Activated naive CD8-positive, alpha-beta T cell treated with anti-CD3 and anti-CD28 coated beads, Interleukin-2, amount 10 ng/mL, durations not matched to agents 7 days and 5 days (primary cell): ENCODE results near the gene UTS2B. TPM values are rescaled to one million over a fixed set of nuclear protein-coding genes. Genes with fewer than 3 reads are reported as not detected.

Source experiments
- ATAC-seq: fragments of 150-1000 bp; cut with Tn5 transposase; one replicate; pipeline ENCODE4 v1.10.0; 2021; ENCODE audit warnings: low read depth, moderate library complexity
- POLR2A ChIA-PET: fragments of 350-600 bp; sonication (Branson Sonifier 250); formaldehyde crosslinking; loops from one replicate; lab custom pipeline; 2021; ENCODE audit warnings: antibody characterized with exemption; lab: Charles Lee
- DNase-seq: peaks from one replicate; pipeline ENCODE4 v3.0.0; 2021
- H3K27ac Mint-ChIP-seq: one replicate; pipeline ENCODE4 v1.8.0; 2022; ENCODE audit warnings: mild to moderate bottlenecking, mixed read lengths
- H3K27me3 Mint-ChIP-seq: one replicate; pipeline ENCODE4 v1.8.0; 2022; ENCODE audit warnings: mild to moderate bottlenecking, moderate library complexity, mixed read lengths
- H3K36me3 Mint-ChIP-seq: one replicate; pipeline ENCODE4 v1.8.0; 2021; ENCODE audit warnings: mild to moderate bottlenecking, mixed read lengths
- H3K4me1 Mint-ChIP-seq: one replicate; pipeline ENCODE4 v1.8.0; 2021; ENCODE audit warnings: mixed read lengths
- H3K4me3 Mint-ChIP-seq: one replicate; pipeline ENCODE4 v1.8.0; 2022; ENCODE audit warnings: mild to moderate bottlenecking, moderate library complexity, mixed read lengths
- H3K9me3 Mint-ChIP-seq: one replicate; pipeline ENCODE4 v1.8.0; 2021; ENCODE audit warnings: mixed read lengths
- total RNA-seq, 2 experiments: library from RNA; stranded (reverse); gene quantifications; one replicate each; pipeline ENCODE4 v1.2.3, GENCODE V29; 2021

The UTS2B gene
- total RNA-seq, 2 experiments from 2014 or later: not detected

- Mint-ChIP-seq H3K4me3 (no peak overlapping the region), H3K27me3 (peaks cover 24% of the 10 kb centered on the region), H3K4me1 (peaks cover 5% of the 10 kb centered on the region), H3K27ac (no peak overlapping the region), H3K9me3 (peaks cover 5% of the 10 kb centered on the region), H3K36me3 (no peaks in the 10 kb centered on the region)
- no peak for ATAC-seq
- POLR2A ChIA-PET: no interaction called here
- no peak for DNase-seq
These were observed 2.8 kb downstream of the UTS2B start for GRCh38 chr3:191327526-191327925.

GRCh38 chr3:191324936-191325335 lies 5.4 kb downstream of the UTS2B start:
- no peaks in the 10 kb centered on the region for H3K36me3 Mint-ChIP-seq
- POLR2A ChIA-PET: no interaction called here
- H3K4me3 Mint-ChIP-seq: no peak overlapping the region
- ATAC-seq (no peak), DNase-seq (no peak)
- peaks cover 10% of the 10 kb centered on the region for H3K27me3 Mint-ChIP-seq
- H3K4me1 Mint-ChIP-seq: peaks cover 5% of the 10 kb centered on the region
- peaks cover 5% of the 10 kb centered on the region for H3K9me3 Mint-ChIP-seq
- no peak overlapping the region for H3K27ac Mint-ChIP-seq

DNA sequence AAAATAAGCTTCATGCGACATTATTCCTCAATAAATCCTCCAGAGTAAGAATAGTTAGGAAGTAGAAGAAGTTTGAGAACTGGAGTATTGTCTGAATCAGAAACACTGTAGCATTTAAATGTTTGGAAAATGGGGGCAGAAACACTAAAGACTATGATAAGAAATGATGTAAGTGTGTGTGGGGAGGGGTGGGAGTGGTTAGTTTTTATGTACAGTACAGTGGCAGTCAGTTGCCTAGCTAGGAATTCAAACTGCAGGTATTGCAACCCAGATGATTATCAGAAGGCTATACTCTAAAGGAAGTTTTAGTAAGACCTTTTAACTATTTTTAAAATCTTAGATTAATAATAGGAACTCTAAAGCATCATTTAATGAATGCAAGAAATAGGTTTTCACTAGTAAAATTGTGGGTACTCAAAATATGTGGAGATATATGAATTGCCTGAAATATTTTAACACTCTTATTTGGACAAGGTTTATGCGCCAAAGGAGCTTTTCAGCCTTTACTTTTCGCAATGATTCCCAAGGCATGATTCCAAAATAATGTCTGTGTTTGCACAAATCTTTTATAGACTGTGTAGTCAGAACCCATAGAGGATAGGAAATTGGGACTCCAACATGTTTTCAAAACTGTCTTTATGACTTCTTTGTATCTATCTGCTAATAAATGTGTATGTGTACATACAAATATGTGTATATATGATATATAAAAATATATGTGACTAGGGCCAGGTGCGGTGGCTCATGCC lies 9.1 kb downstream of the UTS2B start:
- POLR2A ChIA-PET: no interaction called here
- Mint-ChIP-seq H3K36me3 (no peaks in the 10 kb centered on the region), H3K27me3 (no peaks in the 10 kb centered on the region)

GRCh38 chr3:191320316-191320715 lies 10.0 kb downstream of the UTS2B start:
- Mint-ChIP-seq H3K36me3 (no peaks in the 10 kb centered on the region), H3K27ac (no peak overlapping the region), H3K4me3 (no peak overlapping the region), H3K4me1 (no peaks in the 10 kb centered on the region), H3K27me3 (no peaks in the 10 kb centered on the region), H3K9me3 (peaks cover 5% of the 10 kb centered on the region)
- POLR2A ChIA-PET: no interaction called here
- DNase-seq (no peak), ATAC-seq (no peak)

More for the DNA sequence above, 9.1 kb downstream of the UTS2B start:
- no peak overlapping the region for H3K4me3 Mint-ChIP-seq
- DNase-seq (no peak), ATAC-seq (no peak)
- no peak overlapping the region for H3K27ac Mint-ChIP-seq
- H3K4me1 Mint-ChIP-seq: no peaks in the 10 kb centered on the region
- H3K9me3 Mint-ChIP-seq: peaks cover 5% of the 10 kb centered on the region

DNA sequence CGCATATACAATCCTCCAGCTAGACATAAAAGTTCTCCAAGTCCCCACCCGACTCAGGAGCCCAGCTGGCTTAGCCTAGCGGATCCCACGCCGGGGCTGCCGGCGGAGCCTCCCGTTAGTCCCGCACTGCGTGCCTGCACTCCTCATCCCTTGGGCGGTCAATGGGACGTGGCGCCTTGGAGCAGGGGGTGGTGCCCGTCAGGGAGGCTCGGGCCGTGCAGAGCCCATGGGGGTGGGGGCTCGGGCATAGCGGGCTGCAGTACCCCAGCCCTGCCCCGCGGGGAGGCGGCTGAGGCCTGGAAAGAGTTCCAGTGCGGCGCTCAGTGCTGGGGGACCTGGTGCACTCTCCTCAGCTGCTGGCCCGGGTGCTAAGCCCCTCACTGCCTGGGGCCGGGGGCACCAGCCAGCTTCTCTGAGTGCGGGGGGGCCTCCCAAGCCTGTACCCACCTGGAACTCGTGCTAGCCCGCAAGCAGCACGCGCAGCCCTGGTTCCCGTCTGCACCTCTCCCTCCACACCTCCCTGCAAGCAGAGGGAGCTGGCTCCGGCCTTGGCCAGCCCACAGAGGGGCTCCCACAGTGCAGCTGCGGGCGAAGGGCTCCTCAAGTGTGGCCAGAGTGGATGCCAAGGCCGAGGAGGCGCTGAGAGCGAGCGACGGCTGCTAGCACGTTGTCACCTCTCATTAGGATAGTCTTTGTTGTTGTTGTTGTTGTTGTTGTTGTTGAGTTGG lies 13.3 kb downstream of the UTS2B start:
- Mint-ChIP-seq H3K36me3 (no peaks in the 10 kb centered on the region), H3K9me3 (peaks cover 4% of the 10 kb centered on the region), H3K4me3 (no peak overlapping the region), H3K27me3 (no peaks in the 10 kb centered on the region), H3K27ac (no peak overlapping the region), H3K4me1 (no peaks in the 10 kb centered on the region)
- DNase-seq: no peak
- ATAC-seq: no peak
- POLR2A ChIA-PET: no interaction called here

- no peak for DNase-seq
- Mint-ChIP-seq H3K27ac (no peak overlapping the region), H3K4me1 (no peaks in the 10 kb centered on the region), H3K27me3 (no peaks in the 10 kb centered on the region), H3K36me3 (no peaks in the 10 kb centered on the region), H3K9me3 (peaks cover 6% of the 10 kb centered on the region), H3K4me3 (no peak overlapping the region)
- ATAC-seq: no peak
- POLR2A ChIA-PET: no interaction called here
These were observed 16.1 kb downstream of the UTS2B start for GRCh38 chr3:191314109-191314728.

- Mint-ChIP-seq H3K27me3 (no peaks in the 10 kb centered on the region), H3K4me1 (no peaks in the 10 kb centered on the region), H3K9me3 (peaks cover 5% of the 10 kb centered on the region), H3K27ac (no peak overlapping the region), H3K4me3 (no peak overlapping the region), H3K36me3 (no peaks in the 10 kb centered on the region)
- ATAC-seq: no peak
- no peak for DNase-seq
- POLR2A ChIA-PET: no interaction called here
These were observed 17.0 kb downstream of the UTS2B start for GRCh38 chr3:191313296-191313695.

DNA sequence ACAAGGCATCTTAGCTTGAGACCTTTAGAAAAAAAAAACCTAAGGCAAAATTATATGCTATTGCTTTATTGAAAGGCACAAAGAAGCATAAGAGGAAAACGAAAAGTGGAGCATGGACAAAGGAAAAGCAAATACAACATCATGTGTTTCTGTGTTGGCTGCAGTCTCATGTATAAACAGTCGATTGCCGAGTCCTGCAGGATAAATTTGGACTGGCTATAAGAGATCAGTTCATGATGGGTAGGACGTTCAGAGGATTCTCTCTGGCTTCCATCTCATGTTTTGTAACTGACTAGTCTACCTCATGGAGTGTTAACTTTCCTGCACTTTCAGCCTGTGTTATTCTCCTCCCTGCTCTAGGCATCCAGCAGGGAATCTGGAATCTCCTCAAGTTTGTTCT lies 23.0 kb downstream of the UTS2B start:
- Mint-ChIP-seq H3K27me3 (no peaks in the 10 kb centered on the region), H3K36me3 (no peaks in the 10 kb centered on the region), H3K4me3 (no peak overlapping the region), H3K27ac (no peak overlapping the region), H3K4me1 (no peaks in the 10 kb centered on the region), H3K9me3 (peaks cover 4% of the 10 kb centered on the region)
- POLR2A ChIA-PET: no interaction called here
- no peak for ATAC-seq
- DNase-seq: no peak

DNA sequence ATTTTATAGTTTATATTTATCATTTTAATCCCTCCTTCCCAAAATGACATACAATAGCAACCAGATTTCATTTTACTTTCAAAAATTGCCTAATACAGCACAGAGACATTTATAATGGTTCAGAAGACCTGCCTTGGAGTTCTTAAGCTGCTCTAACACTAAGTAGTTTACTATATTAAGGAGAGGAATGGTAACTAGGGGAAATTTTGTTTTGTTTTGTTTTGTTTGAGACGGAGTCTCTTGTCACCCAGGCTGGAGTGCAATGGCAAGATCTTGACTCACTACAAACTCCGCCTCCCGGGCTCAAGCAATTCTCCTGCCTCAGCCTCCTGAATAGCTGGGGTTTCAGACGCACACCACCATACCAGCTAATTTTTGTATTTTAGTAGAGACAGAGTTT lies 23.9 kb downstream of the UTS2B start:
- POLR2A ChIA-PET: no interaction called here
- H3K9me3 Mint-ChIP-seq: peaks cover 4% of the 10 kb centered on the region
- DNase-seq: no peak
- no peaks in the 10 kb centered on the region for H3K4me1 Mint-ChIP-seq
- H3K27ac Mint-ChIP-seq: no peak overlapping the region
- no peak overlapping the region for H3K4me3 Mint-ChIP-seq
- H3K27me3 Mint-ChIP-seq: no peaks in the 10 kb centered on the region
- no peak for ATAC-seq
- no peaks in the 10 kb centered on the region for H3K36me3 Mint-ChIP-seq

- DNase-seq: no peak
- POLR2A ChIA-PET: interaction anchor here (0.6 kb wide), 1 partner anchor 9 kb away, joined by 3 read pairs; no protein-coding TSS in a partner anchor
- Mint-ChIP-seq H3K4me3 (no peak overlapping the region), H3K9me3 (peaks cover 3% of the 10 kb centered on the region), H3K36me3 (no peaks in the 10 kb centered on the region), H3K4me1 (no peaks in the 10 kb centered on the region), H3K27me3 (no peaks in the 10 kb centered on the region), H3K27ac (no peak overlapping the region)
- ATAC-seq: no peak
These were observed 26.7 kb downstream of the UTS2B start for GRCh38 chr3:191303596-191303995.

DNA sequence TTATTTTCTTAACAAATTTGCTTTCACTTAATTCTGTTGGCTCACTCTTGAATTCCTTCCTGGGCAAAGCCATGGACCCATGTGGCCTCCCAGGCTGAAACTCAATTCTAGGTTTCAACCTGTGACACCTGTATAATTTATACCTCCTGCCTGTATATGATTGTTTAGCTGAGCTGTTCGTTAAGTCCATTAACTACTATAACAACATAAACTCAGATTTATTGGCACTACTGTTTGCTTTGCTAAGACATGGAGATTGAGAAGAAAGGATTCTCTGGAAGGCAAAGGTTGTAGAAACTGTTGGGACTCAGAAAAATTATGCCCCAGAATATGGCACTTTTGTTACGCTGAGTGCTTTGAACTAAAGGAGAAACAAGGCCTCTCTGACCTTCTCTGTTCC lies 27.9 kb downstream of the UTS2B start:
- H3K9me3 Mint-ChIP-seq: peaks cover 3% of the 10 kb centered on the region
- no peaks in the 10 kb centered on the region for H3K4me1 Mint-ChIP-seq
- no peaks in the 10 kb centered on the region for H3K27me3 Mint-ChIP-seq
- H3K4me3 Mint-ChIP-seq: no peak overlapping the region
- H3K27ac Mint-ChIP-seq: no peak overlapping the region
- POLR2A ChIA-PET: no interaction called here
- DNase-seq (no peak), ATAC-seq (no peak)
- no peaks in the 10 kb centered on the region for H3K36me3 Mint-ChIP-seq

GRCh38 chr3:191301782-191302411 lies 28.4 kb downstream of the UTS2B start:
- Mint-ChIP-seq H3K4me3 (no peak overlapping the region), H3K27me3 (no peaks in the 10 kb centered on the region), H3K4me1 (no peaks in the 10 kb centered on the region), H3K9me3 (peaks cover 3% of the 10 kb centered on the region), H3K36me3 (no peaks in the 10 kb centered on the region), H3K27ac (no peak overlapping the region)
- DNase-seq (no peak), ATAC-seq (no peak)
- POLR2A ChIA-PET: no interaction called here

GRCh38 chr3:191301017-191301416 lies 29.3 kb downstream of the UTS2B start:
- Mint-ChIP-seq H3K4me3 (no peak overlapping the region), H3K9me3 (peaks cover 3% of the 10 kb centered on the region), H3K4me1 (no peaks in the 10 kb centered on the region), H3K36me3 (no peaks in the 10 kb centered on the region), H3K27me3 (no peaks in the 10 kb centered on the region), H3K27ac (no peak overlapping the region)
- DNase-seq (no peak), ATAC-seq (no peak)
- POLR2A ChIA-PET: no interaction called here
